ENCODE measurements around the gene IMMP2L. TPM values are rescaled to one million over a fixed set of nuclear protein-coding genes. Genes with fewer than 3 reads are reported as not detected.

Gene IMMP2L
- total RNA-seq, 3 donors from 2014 or later (not counting 1 experiment from before 2014, with no cell fraction given): 6.9 to 9.2 (median 8.7) TPM

- intact Hi-C loops (cut with micrococcal nuclease): no loop called here
- no peaks in the 10 kb centered on the region for H3K4me1 Mint-ChIP-seq
- WGBS (ENCODE audit: insufficient coverage): 100% methylated on average over 1 of the region's 3 CpGs
Observed at GRCh38 chr7:111096997-111097396, 465.3 kb downstream of the IMMP2L start.

GRCh38 chr7:111094419-111094818, 467.9 kb downstream of the IMMP2L start:
- Mint-ChIP-seq H3K27ac (no peak overlapping the region), H3K36me3 (no peaks in the 10 kb centered on the region), H3K4me1 (no peaks in the 10 kb centered on the region), H3K9me3 (no peaks in the 10 kb centered on the region), H3K4me3 (no peak overlapping the region), H3K27me3 (ENCODE audit: low read depth in 2 of 2) (no peaks in the 10 kb centered on the region)
- intact Hi-C loops (cut with micrococcal nuclease): no loop called here
- no peak for ATAC-seq
- no peaks in the 10 kb centered on the region for H3K27me3 ChIP-seq (ENCODE audit: control insufficient read depth, insufficient read depth, low read length)
- no peaks in the 10 kb centered on the region for H3K9me3 ChIP-seq (ENCODE audit: control insufficient read depth, insufficient read depth, low read length)
- DNase-seq: no peak
- no peak overlapping the region for H3K4me3 ChIP-seq (ENCODE audit: low read length)
- H3K27ac ChIP-seq (ENCODE audit: low read length): no peak overlapping the region
- no peaks in the 10 kb centered on the region for H3K36me3 ChIP-seq (ENCODE audit: control insufficient read depth, insufficient read depth, low read length)
- no CpG with 5 or more reads among the region's 1 CpG for WGBS (ENCODE audit: insufficient coverage)
- H3K4me1 ChIP-seq (ENCODE audit: control insufficient read depth, insufficient read depth, low read length): no peaks in the 10 kb centered on the region
- no peak for TF ChIP-seq CTCF (IDR thresholded peaks at IDR 0.05)

More at GRCh38 chr7:111096997-111097396, 465.3 kb downstream of the IMMP2L start:
- Mint-ChIP-seq H3K9me3 (no peaks in the 10 kb centered on the region), H3K36me3 (no peaks in the 10 kb centered on the region), H3K27ac (no peak overlapping the region), H3K27me3 (ENCODE audit: low read depth in 2 of 2) (no peaks in the 10 kb centered on the region), H3K4me3 (no peak overlapping the region)
- H3K4me3 ChIP-seq (ENCODE audit: low read length): no peak overlapping the region
- ATAC-seq (no peak), DNase-seq (no peak)
- H3K9me3 ChIP-seq (ENCODE audit: control insufficient read depth, insufficient read depth, low read length): no peaks in the 10 kb centered on the region
- no peak for TF ChIP-seq CTCF (IDR thresholded peaks at IDR 0.05)
- H3K27me3 ChIP-seq (ENCODE audit: control insufficient read depth, insufficient read depth, low read length): no peaks in the 10 kb centered on the region
- H3K36me3 ChIP-seq (ENCODE audit: control insufficient read depth, insufficient read depth, low read length): no peaks in the 10 kb centered on the region
- H3K4me1 ChIP-seq (ENCODE audit: control insufficient read depth, insufficient read depth, low read length): no peaks in the 10 kb centered on the region
- no peak overlapping the region for H3K27ac ChIP-seq (ENCODE audit: low read length)

GRCh38 chr7:111093496-111093895, 468.8 kb downstream of the IMMP2L start:
- H3K36me3 ChIP-seq (ENCODE audit: control insufficient read depth, insufficient read depth, low read length): no peaks in the 10 kb centered on the region
- Mint-ChIP-seq H3K4me1 (no peaks in the 10 kb centered on the region), H3K36me3 (no peaks in the 10 kb centered on the region), H3K27ac (no peak overlapping the region), H3K4me3 (peak overlapping the region; percentile 9), H3K9me3 (no peaks in the 10 kb centered on the region), H3K27me3 (ENCODE audit: low read depth in 2 of 2) (no peaks in the 10 kb centered on the region)
- H3K9me3 ChIP-seq (ENCODE audit: control insufficient read depth, insufficient read depth, low read length): no peaks in the 10 kb centered on the region
- H3K27me3 ChIP-seq (ENCODE audit: control insufficient read depth, insufficient read depth, low read length): no peaks in the 10 kb centered on the region
- no peak for ATAC-seq
- no peak for TF ChIP-seq CTCF (IDR thresholded peaks at IDR 0.05)
- H3K27ac ChIP-seq (ENCODE audit: low read length): no peak overlapping the region
- intact Hi-C loops (cut with micrococcal nuclease): no loop called here
- 89% methylated on average over 3 of the region's 4 CpGs for WGBS (ENCODE audit: insufficient coverage)
- no peak for DNase-seq
- no peaks in the 10 kb centered on the region for H3K4me1 ChIP-seq (ENCODE audit: control insufficient read depth, insufficient read depth, low read length)
- no peak overlapping the region for H3K4me3 ChIP-seq (ENCODE audit: low read length)
